ENCODE results near the gene FNDC1.
A peak's percentile ranks its signal among the peaks of the same experiment; 100 is the strongest.

The FNDC1 gene

DNA sequence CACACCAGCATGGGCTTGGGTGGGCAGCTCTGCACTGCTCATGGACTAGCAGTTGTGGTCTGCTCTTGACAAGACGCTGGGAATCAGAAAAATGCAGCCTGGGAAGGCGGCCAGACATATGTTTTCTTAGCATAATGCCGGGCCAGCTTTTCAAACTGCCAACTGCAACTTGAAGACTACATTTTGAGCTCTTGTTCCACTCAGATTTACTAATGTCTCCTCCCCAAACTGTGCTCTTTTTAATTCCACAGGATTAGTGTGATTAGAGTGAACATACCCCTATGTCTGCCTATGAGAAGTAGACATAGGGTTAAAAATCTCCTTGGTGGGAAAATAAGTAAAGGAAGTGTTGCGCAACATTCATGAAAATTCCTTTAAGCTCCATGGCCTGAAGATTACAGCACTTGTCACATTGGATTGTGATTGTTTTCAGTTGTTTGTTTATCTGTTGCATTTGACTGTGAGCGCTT lies 5.3 kb upstream of the FNDC1 start:
- DNase-seq, result no peak

DNA sequence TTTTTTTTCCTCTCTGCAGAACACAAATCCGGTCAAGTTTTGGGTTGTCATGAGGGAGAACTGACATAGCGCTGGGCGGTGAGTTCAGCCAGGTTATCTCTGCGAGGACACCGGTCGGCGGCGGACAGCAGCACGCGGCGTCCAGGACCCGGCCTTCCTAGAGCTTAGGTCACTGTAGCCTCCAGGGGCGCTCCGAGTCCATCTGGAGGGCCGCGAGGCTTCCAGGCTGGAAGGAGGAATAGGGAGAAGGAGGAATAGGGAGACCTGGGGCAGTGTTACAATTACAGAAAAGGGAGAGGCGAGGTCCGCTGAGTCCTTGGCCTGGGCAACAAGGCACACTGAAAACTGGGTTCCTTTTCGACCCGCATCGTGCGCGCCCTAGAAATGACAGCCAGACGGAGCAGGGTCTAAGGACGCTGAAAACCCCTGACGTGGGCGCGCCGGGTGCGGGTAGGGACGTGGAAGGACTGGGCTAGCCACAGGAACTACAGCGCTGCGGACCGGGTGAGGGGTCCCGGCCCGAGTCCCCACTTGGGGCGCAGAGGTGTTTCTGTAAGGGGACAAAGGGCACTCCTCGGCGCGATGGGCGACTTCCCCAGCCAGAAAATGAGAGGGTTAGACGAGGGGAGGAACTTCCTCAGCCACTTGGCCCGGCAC lies 536 bp upstream of the FNDC1 start:
- DNase-seq, result no peak

GRCh38 chr6:159169557-159170332 lies 545 bp downstream of the FNDC1 start:
- no peak for DNase-seq

GRCh38 chr6:159170333-159170672 lies 1.1 kb downstream of the FNDC1 start:
- no peak for DNase-seq

DNA sequence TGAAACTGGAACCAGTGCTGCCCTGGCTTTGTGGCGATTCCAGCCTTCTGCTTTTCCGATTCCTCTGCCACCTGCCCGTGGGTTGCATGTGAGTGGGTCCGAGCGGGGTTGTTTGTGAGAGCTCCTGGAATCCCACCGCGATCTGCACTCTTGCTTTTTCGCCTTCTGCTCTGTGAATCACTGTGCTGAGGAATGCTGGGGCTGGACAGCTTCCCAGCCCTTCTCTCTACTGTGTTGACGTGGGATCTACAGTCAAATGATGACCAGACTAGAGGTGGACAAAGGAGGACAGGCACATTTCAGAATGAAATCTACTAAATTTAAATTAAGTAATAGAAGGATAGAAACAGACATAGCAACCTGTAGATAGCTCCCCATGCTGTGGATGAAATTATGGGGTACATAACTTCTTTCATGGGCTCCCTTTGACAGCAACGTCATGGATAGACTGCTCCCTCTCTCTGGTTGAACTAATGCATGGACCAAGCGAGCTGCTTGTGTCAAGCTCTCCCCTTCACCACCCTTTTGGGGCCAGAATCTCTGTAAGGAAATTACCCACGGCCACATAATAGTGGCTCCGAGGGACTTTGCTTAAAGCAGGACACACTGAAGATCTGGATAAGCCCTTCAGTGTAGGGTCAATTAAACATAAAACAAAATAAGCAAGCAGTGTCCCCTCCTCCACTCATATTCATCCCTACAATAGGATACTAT lies 2.0 kb downstream of the FNDC1 start:
- no peak for DNase-seq

DNA sequence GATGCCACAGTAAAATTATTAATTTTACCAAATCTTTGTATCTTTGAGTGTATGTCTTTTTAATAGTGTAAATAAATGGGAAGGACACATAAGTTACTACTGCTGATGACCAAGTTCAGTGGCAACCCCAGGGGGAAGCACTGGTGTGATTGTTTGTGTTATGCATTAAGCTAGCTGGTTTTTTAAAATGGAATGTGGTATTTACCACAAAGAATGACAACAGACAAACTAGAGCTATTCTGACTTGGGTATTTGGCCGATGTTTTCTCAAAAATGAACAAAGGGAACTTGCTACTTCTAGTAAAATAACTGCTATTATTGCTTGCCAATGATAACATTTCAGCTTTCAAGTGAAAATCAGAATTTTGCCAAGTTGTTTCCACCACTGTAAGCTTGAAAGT lies 2.9 kb downstream of the FNDC1 start:
- DNase-seq, result no peak

DNA sequence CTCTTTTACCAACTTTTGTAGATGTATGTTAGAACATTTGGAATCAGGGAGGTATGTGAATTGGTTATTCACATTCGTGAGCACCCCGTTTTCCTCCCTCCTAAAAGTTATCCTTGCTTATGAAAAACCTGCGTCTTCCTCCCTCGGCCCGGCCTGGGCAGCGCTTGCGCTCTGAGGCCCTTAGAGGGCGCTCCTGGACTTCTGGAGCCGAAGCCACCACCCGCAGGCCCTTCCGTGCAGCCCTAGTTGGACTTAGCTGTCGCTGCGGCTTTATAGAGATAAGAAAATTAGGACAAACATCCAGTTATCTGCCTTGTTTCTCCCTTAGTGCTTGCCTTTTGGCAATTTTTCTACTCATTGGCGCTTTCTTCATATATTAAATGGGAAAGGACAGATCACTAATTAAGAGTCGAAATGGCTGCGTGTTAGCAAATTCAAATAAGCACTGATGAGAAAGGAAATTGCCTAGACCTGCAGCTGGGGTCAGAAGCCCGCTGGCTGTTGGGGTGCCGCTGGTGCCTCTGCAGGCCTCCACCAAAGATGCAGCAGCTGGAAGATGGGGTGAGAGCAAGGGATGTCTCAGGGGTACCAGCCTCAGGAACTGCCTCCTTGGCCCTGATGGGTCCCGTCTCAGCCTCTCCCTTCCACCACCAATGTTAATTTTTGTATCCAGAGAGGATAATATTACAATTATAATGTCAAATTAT lies 5.2 kb downstream of the FNDC1 start:
- no peak for DNase-seq

DNA sequence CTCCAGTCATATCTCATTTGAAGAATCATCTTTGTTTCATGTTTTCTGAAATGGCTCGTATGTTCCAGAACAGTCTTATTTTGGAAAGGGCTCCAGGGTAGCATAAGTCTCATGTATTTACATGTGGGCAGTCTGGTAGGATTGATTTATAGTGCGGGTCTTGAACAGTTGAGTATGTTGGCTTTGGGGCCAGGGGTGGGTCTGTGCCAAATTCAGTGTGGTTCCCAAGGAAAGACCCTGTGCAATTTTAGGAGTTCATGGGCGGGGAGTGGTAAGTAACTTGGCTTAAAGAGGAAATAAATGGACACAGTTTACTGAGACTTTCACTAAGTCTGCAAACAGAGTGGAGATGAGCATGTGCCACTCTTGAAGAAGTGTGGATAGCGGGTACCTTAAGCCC lies 7.7 kb downstream of the FNDC1 start:
- DNase-seq, result no peak

DNA sequence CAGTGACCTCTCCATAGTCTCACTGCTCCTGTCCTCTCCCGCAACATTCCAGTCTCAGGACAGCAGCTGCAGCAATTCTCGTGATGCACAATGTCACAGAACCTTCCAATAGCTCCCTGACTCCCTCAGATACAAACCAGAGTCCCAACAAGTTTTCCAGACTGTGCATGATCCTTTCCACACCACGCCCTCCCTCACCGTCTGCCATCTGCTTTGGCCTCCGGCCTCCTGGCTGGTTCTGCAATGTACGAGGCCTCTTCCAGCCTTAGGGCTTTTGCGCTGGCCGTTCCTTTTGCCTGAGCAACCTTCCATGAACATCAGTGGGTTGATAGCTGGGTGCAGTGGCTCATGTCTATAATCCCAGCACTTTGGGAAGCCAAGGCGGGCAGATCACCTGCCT lies 9.6 kb downstream of the FNDC1 start:
- no peak for DNase-seq

DNA sequence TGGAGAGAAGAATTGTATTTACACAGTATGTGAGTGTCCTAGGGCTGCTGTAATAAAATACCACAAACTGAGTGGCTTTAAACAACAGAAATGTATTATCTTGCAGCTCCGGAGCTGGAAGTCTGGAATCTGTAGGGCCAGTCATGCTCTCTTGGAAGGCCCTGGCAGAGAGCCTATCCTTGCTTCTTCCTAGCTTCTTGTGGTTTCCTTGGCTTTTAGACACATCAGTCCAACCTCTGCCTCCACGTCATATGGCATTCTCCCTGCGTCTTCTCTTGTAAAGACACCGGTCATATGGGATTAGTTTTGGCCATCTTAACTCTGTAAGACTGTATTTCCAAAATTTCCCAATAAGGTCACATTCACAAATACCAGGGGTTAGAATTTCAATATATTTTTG lies 10.8 kb downstream of the FNDC1 start:
- no peak for DNase-seq

DNA sequence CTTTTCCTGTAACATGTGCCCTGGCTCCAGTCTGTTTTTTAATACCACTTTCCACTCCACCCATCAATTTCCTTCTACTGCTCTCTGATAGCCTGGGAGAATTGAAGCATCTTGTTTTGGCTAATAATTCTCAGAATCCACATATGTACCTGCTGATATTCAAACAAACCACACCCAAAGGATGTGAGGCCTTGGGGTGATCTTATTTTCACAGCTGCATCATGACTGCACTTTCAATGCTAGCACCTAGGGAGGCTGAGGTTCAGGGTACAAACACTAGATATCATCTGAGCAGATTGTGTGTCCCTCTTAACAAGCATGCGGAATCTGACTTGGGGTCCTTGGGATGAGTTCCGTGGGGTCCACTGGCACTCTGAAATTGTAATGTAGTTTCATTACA lies 12.7 kb downstream of the FNDC1 start:
- no peak for DNase-seq

- no peak for DNase-seq
Observed at GRCh38 chr6:159184559-159184958, 15.4 kb downstream of the FNDC1 start.

DNA sequence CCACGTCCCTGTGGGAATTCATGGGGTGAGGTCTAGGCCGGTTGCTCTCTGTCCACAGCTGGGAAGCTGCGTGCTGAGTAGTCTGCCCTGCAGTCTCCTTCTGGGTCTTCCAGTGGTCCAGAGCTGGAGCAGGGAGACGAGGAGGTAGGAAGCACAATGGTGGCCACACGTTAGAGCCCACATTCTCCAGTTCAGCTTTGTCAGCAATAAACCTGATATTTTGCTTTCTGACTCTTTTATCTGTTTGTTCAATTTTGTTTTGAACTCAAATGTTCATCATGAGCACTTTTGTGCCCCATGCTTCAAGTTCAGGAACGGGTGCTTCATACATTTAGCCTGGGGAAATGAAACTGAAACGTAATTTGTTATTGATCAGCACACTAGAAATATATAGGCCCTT lies 21.3 kb downstream of the FNDC1 start:
- DNase-seq, result no peak

DNA sequence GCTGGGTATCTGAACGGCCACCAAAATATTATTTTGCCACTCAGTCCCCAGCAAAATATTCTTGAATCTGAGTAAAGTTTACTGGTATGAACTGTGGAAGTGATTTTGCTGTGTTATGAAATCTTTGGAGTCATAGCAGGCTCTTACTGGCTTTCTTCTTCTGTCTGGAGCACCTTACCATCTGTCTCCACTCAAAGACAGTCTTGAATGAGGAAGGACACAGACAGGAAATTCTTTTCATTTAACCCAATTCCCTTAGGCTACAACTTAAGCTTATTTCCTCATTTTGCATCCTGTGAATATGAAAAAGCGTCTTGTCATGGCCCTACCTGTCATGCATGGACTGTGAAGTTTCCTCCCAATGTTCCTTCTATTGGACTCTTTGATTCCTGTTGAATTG lies 24.7 kb downstream of the FNDC1 start:
- no peak for DNase-seq

DNA sequence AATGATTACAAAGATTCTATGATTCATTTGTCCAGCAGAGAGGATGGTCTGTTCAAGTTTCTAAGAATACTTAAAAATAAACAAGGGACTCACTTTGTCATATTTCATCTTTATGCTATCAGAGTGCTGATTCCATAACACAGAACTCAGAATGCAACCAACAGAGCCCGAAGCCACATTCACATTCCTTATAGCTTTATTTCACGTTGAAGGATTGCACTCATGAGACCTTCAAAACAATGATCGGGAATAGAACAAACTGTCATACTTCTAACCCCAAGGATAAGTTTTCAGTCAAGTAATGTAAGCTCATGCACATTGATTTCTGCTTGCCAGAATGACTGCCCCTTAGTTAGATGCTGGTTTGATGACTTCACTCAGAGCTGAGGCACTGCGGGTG lies 25.2 kb downstream of the FNDC1 start:
- no peak for DNase-seq

DNA sequence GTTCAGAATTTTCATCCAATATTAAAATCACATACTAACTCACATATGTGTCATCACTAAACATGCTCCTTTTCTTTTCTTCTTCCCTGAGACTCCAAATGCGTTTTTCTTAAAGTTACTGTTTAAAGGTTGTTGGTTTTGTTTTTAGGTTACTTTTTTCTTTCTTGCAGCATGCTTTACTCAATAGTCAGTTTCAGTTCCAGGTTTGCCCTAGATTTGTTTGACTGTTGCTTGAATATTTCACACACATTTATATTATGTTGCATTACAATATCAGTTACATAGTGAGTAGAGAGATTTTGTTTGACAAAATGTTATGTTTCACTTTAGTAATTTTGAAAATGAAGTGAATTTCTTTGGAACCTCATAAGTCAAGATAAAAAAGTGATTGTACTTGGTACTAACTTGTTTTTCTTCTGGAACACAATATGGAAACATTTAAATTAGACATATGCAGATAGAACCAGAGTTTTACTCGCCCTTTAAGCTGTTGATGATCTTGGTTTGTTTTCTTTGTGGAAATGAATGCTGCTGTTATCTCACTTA lies 27.3 kb downstream of the FNDC1 start:
- no peak for DNase-seq

GRCh38 chr6:159197251-159197650 lies 28.1 kb downstream of the FNDC1 start:
- DNase-seq, result no peak

- peak; percentile 13 for DNase-seq
Observed at GRCh38 chr6:159201336-159201735, 32.1 kb downstream of the FNDC1 start.

GRCh38 chr6:159203304-159204005 lies 34.3 kb downstream of the FNDC1 start:
- no peak for DNase-seq

DNA sequence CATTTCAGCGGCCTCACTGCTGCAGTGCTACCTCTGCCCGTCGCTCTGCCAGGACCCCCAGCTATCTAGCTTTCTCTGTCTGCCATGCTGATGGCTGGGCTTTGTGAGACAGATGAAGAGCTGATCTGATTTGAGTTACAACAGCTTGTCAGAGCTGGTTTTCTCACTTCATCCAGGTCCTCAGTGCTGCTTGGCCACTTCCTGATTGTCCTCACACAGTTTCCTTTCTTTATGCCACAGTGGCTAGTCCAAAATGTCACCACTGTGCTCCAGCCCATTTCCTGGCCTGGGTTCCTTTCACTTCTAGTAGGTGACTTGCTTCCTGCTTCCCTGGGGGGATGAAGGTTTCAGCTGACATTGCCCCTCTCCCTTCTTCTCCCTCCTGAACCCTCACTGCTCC lies 35.4 kb downstream of the FNDC1 start:
- DNase-seq, result no peak

GRCh38 chr6:159212028-159212427 lies 42.8 kb downstream of the FNDC1 start:
- no peak for DNase-seq

GRCh38 chr6:159212525-159213280 lies 43.5 kb downstream of the FNDC1 start:
- DNase-seq, result no peak

Measured in SIG-M5 (cell line).